Cardiac muscle cell (in vitro differentiated cells and primary cell): ENCODE results near the gene DCLK1. TPM values are rescaled to one million over a fixed set of nuclear protein-coding genes. Genes with fewer than 3 reads are reported as not detected.

Source experiments
- DNase-seq, 2 donors: peaks; one replicate each; pipeline versions ENCODE4 v3.0.0 to v3.0.0-alpha.2; 2010 to 2017; ENCODE audit warnings: low read depth in 1 of 2, low spot score in 1 of 2
- H3K27ac ChIP-seq: fragments of 200-600 bp; sonication (generic); 2 replicates; pipeline ENCODE4 v1.5.1; 2016
- H3K27me3 ChIP-seq: fragments of 200-600 bp; sonication (generic); 2 replicates; pipeline ENCODE4 v1.6.0; 2016; ENCODE audit warnings: control low read depth
- H3K36me3 ChIP-seq: fragments of 200-600 bp; sonication (generic); 2 replicates; pipeline ENCODE4 v1.5.1; 2016; ENCODE audit warnings: control low read depth
- H3K4me1 ChIP-seq: fragments of 200-600 bp; sonication (generic); 2 replicates; pipeline ENCODE4 v1.8.1; 2017; ENCODE audit warnings: low read depth, mild to moderate bottlenecking, mixed run types
- H3K4me3 ChIP-seq: fragments of 200-600 bp; sonication (generic); 2 replicates; pipeline ENCODE4 v1.5.1; 2016; ENCODE audit warnings: mild to moderate bottlenecking
- H3K9me3 ChIP-seq: fragments of 200-600 bp; sonication (generic); 2 replicates; pipeline ENCODE4 v1.5.1; 2017; ENCODE audit warnings: low read depth, mild to moderate bottlenecking, control low read depth
- CTCF ChIP-seq: IDR thresholded peaks from 2 replicates; pipeline ENCODE4 v1.5.1; 2012; ENCODE audit warnings: low read depth, mild to moderate bottlenecking, low read length
- polyA plus RNA-seq: library from polyadenylated mRNA; unstranded; fragments of >200 nt; fragmentation: Nextera tagmentation; extraction: Ambion mirVana; gene quantifications from 2 replicates; pipeline ENCODE4 v1.2.1, GENCODE V29; 2016
- total RNA-seq: library from RNA; depleted of rRNA; stranded (reverse); fragments of >200 nt; gene quantifications from 2 replicates; pipeline ENCODE4 v1.2.3, GENCODE V29; 2016

Gene DCLK1
- total and polyA plus RNA-seq, 2 experiments from 2014 or later: 0.09 TPM; not detected in 1

DNA sequence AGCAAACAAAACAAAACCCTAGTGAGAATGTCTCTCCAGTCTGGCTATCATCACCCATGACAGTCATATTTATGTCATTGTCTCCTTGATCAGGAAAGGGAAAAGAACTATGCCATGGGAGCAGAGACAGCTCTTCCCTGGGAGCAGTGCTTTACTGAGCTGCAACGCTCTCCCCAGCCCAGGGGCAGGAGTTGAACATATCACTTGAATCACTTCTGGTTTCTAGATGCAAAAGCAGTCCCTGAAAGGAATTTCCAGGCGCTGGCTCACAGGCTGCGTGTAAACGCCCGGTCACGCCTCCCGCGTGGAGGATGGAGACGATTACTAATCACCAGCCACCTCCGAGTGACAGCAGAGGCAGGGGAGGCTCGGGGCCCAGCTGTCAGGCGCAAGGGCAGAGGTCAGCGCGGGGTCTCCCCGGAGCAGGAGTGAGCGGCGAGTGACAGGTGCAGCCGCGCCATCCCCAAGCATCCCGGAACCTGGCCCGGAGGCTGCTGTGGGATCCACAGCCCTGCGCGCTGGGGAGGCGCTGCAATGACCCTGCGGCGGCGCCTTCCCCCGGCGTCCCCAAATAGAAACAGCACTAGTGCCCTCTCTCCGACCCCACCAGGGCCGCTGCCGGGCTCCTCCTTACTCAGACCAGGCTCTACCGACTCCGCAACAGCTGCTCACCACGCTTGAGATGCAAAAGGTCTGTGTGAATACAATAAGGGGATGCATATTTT, 23.5 kb upstream of the DCLK1 start:
- Histone ChIP-seq H3K36me3 (no peaks in the 10 kb centered on the region), H3K27ac (no peak overlapping the region), H3K4me1 (peaks cover 7% of the 10 kb centered on the region), H3K4me3 (no peak overlapping the region), H3K9me3 (no peaks in the 10 kb centered on the region), H3K27me3 (peaks cover 3% of the 10 kb centered on the region)
- no peak for TF ChIP-seq CTCF
- DNase-seq: peak in 1 of 2 donors; percentile 70

- no peak overlapping the region for H3K27ac ChIP-seq
- no peak overlapping the region for H3K4me3 ChIP-seq
- no peaks in the 10 kb centered on the region for H3K9me3 ChIP-seq
- peaks cover 3% of the 10 kb centered on the region for H3K27me3 ChIP-seq
- DNase-seq: no peak
- H3K4me1 ChIP-seq: peaks cover 7% of the 10 kb centered on the region
- no peak for TF ChIP-seq CTCF
- H3K36me3 ChIP-seq: no peaks in the 10 kb centered on the region
Measured at GRCh38 chr13:36151591-36151990, 20.4 kb upstream of the DCLK1 start.

DNA sequence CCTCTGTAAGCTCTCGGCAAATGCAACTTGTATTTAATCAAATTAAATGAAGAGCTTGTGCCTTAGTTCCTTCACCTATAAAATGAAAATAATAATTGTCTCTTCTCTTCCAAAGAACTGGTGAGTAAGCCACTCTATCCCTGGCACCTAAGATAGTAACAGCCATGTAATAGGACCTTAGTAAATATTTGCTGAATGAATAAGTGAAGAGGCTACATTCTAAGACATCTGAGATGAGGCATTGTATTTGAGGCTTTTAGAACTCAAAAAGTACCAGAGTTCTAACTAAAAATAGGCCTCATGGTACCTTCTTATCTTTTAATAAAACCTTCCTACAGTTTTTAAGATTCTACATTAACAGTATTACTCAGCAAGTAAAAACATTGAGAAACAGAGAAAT, 17.3 kb upstream of the DCLK1 start:
- TF ChIP-seq CTCF: no peak
- no peak overlapping the region for H3K27ac ChIP-seq
- H3K36me3 ChIP-seq: no peaks in the 10 kb centered on the region
- no peak for DNase-seq
- no peaks in the 10 kb centered on the region for H3K4me1 ChIP-seq
- H3K27me3 ChIP-seq: no peaks in the 10 kb centered on the region
- H3K9me3 ChIP-seq: no peaks in the 10 kb centered on the region
- H3K4me3 ChIP-seq: no peak overlapping the region

GRCh38 chr13:36147330-36147729, 16.1 kb upstream of the DCLK1 start:
- Histone ChIP-seq H3K36me3 (no peaks in the 10 kb centered on the region), H3K27me3 (no peaks in the 10 kb centered on the region), H3K4me3 (no peak overlapping the region), H3K4me1 (no peaks in the 10 kb centered on the region), H3K27ac (no peak overlapping the region), H3K9me3 (no peaks in the 10 kb centered on the region)
- TF ChIP-seq CTCF: no peak
- no peak for DNase-seq

DNA sequence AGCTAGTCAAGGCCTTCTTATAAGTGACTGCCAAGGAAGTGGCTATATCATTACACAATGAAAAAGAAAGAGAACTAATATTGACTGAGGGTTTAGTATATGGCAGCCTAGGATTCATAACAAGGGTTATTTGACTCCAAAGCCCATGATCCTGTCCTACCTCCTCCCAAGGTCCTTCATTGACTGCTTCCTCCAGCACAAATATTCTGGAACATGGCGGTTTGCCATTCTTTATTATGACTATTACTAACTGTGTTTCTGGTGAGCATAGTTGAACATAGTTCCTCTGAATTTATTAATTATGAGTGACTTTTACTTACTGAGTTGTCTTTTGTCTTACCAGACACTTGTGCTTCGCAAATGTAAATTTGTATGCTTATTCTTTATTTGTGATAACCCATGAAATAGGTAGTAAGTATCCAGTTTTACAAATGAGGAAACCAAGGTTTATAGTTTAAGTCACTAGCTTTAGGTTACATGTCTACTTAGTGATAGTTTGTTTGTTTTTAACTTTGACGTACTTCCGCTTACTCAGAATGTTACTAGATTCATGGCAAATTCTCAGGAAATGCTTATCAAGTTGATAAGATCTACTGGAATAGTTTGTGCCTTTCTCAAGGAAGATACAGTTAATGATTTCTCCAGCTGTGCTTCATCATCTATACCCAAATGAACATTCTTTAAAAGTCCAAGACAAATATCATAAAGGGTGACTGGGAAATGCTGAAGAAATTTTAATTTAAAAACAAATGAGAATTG, 15.5 kb upstream of the DCLK1 start:
- Histone ChIP-seq H3K9me3 (no peaks in the 10 kb centered on the region), H3K27me3 (no peaks in the 10 kb centered on the region), H3K4me3 (no peak overlapping the region), H3K4me1 (no peaks in the 10 kb centered on the region), H3K36me3 (no peaks in the 10 kb centered on the region), H3K27ac (no peak overlapping the region)
- DNase-seq: no peak
- TF ChIP-seq CTCF: no peak
